Right hindlimb (tissue), 1 donor: ENCODE measurements around the gene CAP2.
"Not testable (repeated sequence)": the region's sequence is repeated elsewhere in the genome, so short reads cannot be mapped to it uniquely, and the experiment has no call there.

Source experiments
- DNase-seq: peaks from one replicate; pipeline ENCODE4 v3.0.0-alpha.2; 2018

CAP2 gene

GRCh38 chr6:17505767-17506280 is 112.4 kb downstream of the CAP2 start:
- DNase-seq = no peak

- no peak for DNase-seq
Observed at GRCh38 chr6:17506531-17506930, 113.1 kb downstream of the CAP2 start.

GRCh38 chr6:17506962-17507361 is 113.6 kb downstream of the CAP2 start:
- DNase-seq = no peak

GRCh38 chr6:17511084-17511483 is 117.7 kb downstream of the CAP2 start:
- DNase-seq = no peak

- no peak for DNase-seq
Observed at GRCh38 chr6:17511580-17511979, 118.2 kb downstream of the CAP2 start.

- peak; percentile 78 for DNase-seq
Observed at GRCh38 chr6:17519120-17519519, 125.7 kb downstream of the CAP2 start.

GRCh38 chr6:17525637-17526036 is 132.2 kb downstream of the CAP2 start:
- DNase-seq = no peak

- DNase-seq = no peak
Observed at GRCh38 chr6:17527076-17527475, 133.7 kb downstream of the CAP2 start.

GRCh38 chr6:17530321-17530835 is 137.0 kb downstream of the CAP2 start:
- DNase-seq = no peak

- DNase-seq = no peak
Observed at GRCh38 chr6:17536586-17536985, 143.2 kb downstream of the CAP2 start.

- DNase-seq = no peak
Observed at GRCh38 chr6:17542243-17542642, 148.8 kb downstream of the CAP2 start.

GRCh38 chr6:17545681-17546080 is 152.3 kb downstream of the CAP2 start:
- DNase-seq = not testable (repeated sequence)

- no peak for DNase-seq
Observed at GRCh38 chr6:17551383-17551958, 158.1 kb downstream of the CAP2 start.

- peak; percentile 24 for DNase-seq
Observed at GRCh38 chr6:17552861-17553260, 159.5 kb downstream of the CAP2 start.

GRCh38 chr6:17556014-17556413 is 162.6 kb downstream of the CAP2 start:
- no peak for DNase-seq

GRCh38 chr6:17562636-17563035 is 169.2 kb downstream of the CAP2 start:
- no peak for DNase-seq

- DNase-seq = no peak
Observed at GRCh38 chr6:17565399-17565798, 172.0 kb downstream of the CAP2 start.

GRCh38 chr6:17574866-17575560 is 181.6 kb downstream of the CAP2 start:
- DNase-seq = no peak

- DNase-seq = no peak
Observed at GRCh38 chr6:17577059-17577458, 183.7 kb downstream of the CAP2 start.

- peak; percentile 70 for DNase-seq
Observed at GRCh38 chr6:17580518-17581048, 187.2 kb downstream of the CAP2 start.

GRCh38 chr6:17581282-17581681 is 187.9 kb downstream of the CAP2 start:
- DNase-seq = not testable (repeated sequence)

- no peak for DNase-seq
Observed at GRCh38 chr6:17583811-17584210, 190.4 kb downstream of the CAP2 start.

- DNase-seq = peak; percentile 43
Observed at GRCh38 chr6:17584241-17584803, 190.9 kb downstream of the CAP2 start.
